ENCODE measurements around the gene MALT1. TPM values are rescaled to one million over a fixed set of nuclear protein-coding genes. Genes with fewer than 3 reads are reported as not detected.
"Not testable (repeated sequence)": the region's sequence is repeated elsewhere in the genome, so short reads cannot be mapped to it uniquely, and the experiment has no call there.

MALT1 gene
- total RNA-seq, 1 experiment from 2014 or later, result 22.6 TPM

DNA sequence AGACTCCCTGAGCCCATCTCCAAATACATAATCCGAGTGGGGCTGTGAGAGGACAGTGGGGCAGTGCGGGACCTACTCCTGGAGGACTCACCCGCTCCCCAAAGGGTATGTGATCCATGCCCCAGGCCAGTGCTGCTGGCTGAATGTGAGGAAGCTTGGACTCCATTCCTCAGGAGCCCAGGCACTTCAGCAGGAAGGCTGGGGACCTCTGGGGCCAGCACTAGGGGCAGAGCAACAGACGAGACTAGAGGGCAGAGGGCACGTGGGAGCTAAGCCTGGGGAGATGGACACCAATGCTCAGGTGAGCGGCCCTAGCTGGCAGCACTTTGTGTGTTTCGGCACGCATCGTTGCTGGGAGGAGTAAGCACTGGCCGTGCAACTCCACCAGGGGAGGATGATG lies 84.9 kb downstream of the MALT1 start:
- Mint-ChIP-seq H3K27me3 (ENCODE audit: insufficient read depth, unreplicated experiment) (no peaks in the 10 kb centered on the region), H3K9me3 (ENCODE audit: unreplicated experiment) (no peaks in the 10 kb centered on the region), H3K4me3 (ENCODE audit: unreplicated experiment) (no peak overlapping the region), H3K27ac (ENCODE audit: unreplicated experiment) (no peak overlapping the region), H3K4me1 (ENCODE audit: low read depth, unreplicated experiment) (no peaks in the 10 kb centered on the region), H3K36me3 (ENCODE audit: insufficient read depth, unreplicated experiment) (no peaks in the 10 kb centered on the region)
- Histone ChIP-seq H3K36me3 (ENCODE audit: control insufficient read depth, insufficient read depth, low read length) (no peaks in the 10 kb centered on the region), H3K9me3 (no peaks in the 10 kb centered on the region), H3K4me1 (no peaks in the 10 kb centered on the region), H3K4me3 (ENCODE audit: low read depth, low read length) (no peak overlapping the region), H3K27me3 (replicated peaks; ENCODE audit: control insufficient read depth, insufficient read depth, low read length) (no peaks in the 10 kb centered on the region)
- intact Hi-C loops (cut with micrococcal nuclease; ENCODE audit: unreplicated experiment), result no loop called here
- ChIA-PET CTCF (interaction anchor here (1.3 kb wide), 1 partner anchor 12 kb away, joined by 3 read pairs; no protein-coding TSS in a partner anchor), POLR2A (no interaction called here)
- no peak for DNase-seq
- TF ChIP-seq, protein P1, sequence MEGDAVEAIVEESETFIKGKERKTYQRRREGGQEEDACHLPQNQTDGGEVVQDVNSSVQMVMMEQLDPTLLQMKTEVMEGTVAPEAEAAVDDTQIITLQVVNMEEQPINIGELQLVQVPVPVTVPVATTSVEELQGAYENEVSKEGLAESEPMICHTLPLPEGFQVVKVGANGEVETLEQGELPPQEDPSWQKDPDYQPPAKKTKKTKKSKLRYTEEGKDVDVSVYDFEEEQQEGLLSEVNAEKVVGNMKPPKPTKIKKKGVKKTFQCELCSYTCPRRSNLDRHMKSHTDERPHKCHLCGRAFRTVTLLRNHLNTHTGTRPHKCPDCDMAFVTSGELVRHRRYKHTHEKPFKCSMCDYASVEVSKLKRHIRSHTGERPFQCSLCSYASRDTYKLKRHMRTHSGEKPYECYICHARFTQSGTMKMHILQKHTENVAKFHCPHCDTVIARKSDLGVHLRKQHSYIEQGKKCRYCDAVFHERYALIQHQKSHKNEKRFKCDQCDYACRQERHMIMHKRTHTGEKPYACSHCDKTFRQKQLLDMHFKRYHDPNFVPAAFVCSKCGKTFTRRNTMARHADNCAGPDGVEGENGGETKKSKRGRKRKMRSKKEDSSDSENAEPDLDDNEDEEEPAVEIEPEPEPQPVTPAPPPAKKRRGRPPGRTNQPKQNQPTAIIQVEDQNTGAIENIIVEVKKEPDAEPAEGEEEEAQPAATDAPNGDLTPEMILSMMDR (IDR thresholded peaks at IDR 0.05; ENCODE audit: insufficient read depth in 1 of 2, low read depth in 1 of 2, low read length in 1 of 2, severe bottlenecking in 1 of 2, unreplicated experiment in 1 of 2), result no peak
- no TSS peak for BruUV-seq (replicated peaks)

- TF ChIP-seq, protein P1 (IDR thresholded peaks at IDR 0.05; ENCODE audit: insufficient read depth in 1 of 2, low read depth in 1 of 2, low read length in 1 of 2, severe bottlenecking in 1 of 2, unreplicated experiment in 1 of 2), result no peak
- ChIA-PET CTCF (no interaction called here), POLR2A (no interaction called here)
- DNase-seq, result no peak
- H3K4me3 ChIP-seq (ENCODE audit: low read depth, low read length), result no peak overlapping the region
- no peaks in the 10 kb centered on the region for H3K4me1 ChIP-seq
- no peaks in the 10 kb centered on the region for H3K27me3 Mint-ChIP-seq (ENCODE audit: insufficient read depth, unreplicated experiment)
- no peaks in the 10 kb centered on the region for H3K4me1 Mint-ChIP-seq (ENCODE audit: low read depth, unreplicated experiment)
- intact Hi-C loops (cut with micrococcal nuclease; ENCODE audit: unreplicated experiment), result no loop called here
- no peaks in the 10 kb centered on the region for H3K27me3 ChIP-seq (replicated peaks; ENCODE audit: control insufficient read depth, insufficient read depth, low read length)
- H3K4me3 Mint-ChIP-seq (ENCODE audit: unreplicated experiment), result no peak overlapping the region
- H3K36me3 Mint-ChIP-seq (ENCODE audit: insufficient read depth, unreplicated experiment), result no peaks in the 10 kb centered on the region
- no peaks in the 10 kb centered on the region for H3K9me3 Mint-ChIP-seq (ENCODE audit: unreplicated experiment)
- no peaks in the 10 kb centered on the region for H3K36me3 ChIP-seq (ENCODE audit: control insufficient read depth, insufficient read depth, low read length)
- H3K27ac Mint-ChIP-seq (ENCODE audit: unreplicated experiment), result no peak overlapping the region
- BruUV-seq (replicated peaks), result no TSS peak
- no peaks in the 10 kb centered on the region for H3K9me3 ChIP-seq
Measured at GRCh38 chr18:58756596-58757240, 85.5 kb downstream of the MALT1 start.

DNA sequence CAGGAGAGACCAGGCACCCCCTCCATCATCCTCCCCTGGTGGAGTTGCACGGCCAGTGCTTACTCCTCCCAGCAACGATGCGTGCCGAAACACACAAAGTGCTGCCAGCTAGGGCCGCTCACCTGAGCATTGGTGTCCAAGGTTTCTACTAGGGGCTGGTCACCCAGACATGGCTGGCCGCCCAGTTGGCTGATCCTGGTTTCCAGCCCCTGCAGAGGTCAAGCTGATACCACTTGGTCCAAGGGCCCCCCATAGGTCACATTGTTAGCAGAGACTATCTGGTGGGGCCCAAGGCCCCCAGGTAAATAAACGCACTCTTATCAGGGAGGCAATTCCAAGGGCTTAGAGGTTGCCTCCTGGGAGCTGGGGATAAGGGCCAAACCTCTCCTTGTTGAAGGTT lies 86.1 kb downstream of the MALT1 start:
- POLR2A ChIA-PET; H3K27me3 ChIP-seq (replicated peaks; ENCODE audit: control insufficient read depth, insufficient read depth, low read length); H3K9me3 Mint-ChIP-seq (ENCODE audit: unreplicated experiment); H3K36me3 ChIP-seq (ENCODE audit: control insufficient read depth, insufficient read depth, low read length); H3K9me3 ChIP-seq; H3K4me1 Mint-ChIP-seq (ENCODE audit: low read depth, unreplicated experiment); H3K27me3 Mint-ChIP-seq (ENCODE audit: insufficient read depth, unreplicated experiment); H3K4me3 Mint-ChIP-seq (ENCODE audit: unreplicated experiment); H3K27ac Mint-ChIP-seq (ENCODE audit: unreplicated experiment); BruUV-seq (replicated peaks); CTCF ChIA-PET; H3K36me3 Mint-ChIP-seq (ENCODE audit: insufficient read depth, unreplicated experiment); DNase-seq; intact Hi-C loops (cut with micrococcal nuclease; ENCODE audit: unreplicated experiment); H3K4me3 ChIP-seq (ENCODE audit: low read depth, low read length); H3K4me1 ChIP-seq: not testable (repeated sequence)

DNA sequence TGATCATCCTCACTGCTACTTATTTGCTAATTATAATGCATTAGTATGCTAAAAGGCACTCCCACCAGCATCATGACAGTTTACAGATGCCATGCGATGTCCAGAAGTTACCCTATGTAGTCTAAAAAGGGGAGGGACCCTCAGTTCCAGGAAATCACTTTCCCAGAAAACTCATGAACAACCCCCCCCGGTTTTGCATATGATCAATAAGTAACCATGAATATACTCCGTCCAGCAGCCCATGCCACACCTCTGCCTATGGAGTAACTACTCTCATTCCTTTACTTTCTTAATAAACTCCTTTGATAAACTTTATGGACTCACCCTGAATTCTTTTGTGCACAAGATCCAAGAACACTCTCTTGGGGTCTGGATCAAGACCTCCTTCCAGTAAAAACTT lies 86.8 kb downstream of the MALT1 start:
- no peaks in the 10 kb centered on the region for H3K4me1 Mint-ChIP-seq (ENCODE audit: low read depth, unreplicated experiment)
- CTCF ChIA-PET, result no interaction called here
- Histone ChIP-seq H3K27me3 (replicated peaks; ENCODE audit: control insufficient read depth, insufficient read depth, low read length) (no peaks in the 10 kb centered on the region), H3K36me3 (ENCODE audit: control insufficient read depth, insufficient read depth, low read length) (no peaks in the 10 kb centered on the region), H3K4me1 (no peaks in the 10 kb centered on the region), H3K4me3 (ENCODE audit: low read depth, low read length) (no peak overlapping the region), H3K9me3 (no peaks in the 10 kb centered on the region)
- no peaks in the 10 kb centered on the region for H3K36me3 Mint-ChIP-seq (ENCODE audit: insufficient read depth, unreplicated experiment)
- no TSS peak for BruUV-seq (replicated peaks)
- H3K27ac Mint-ChIP-seq (ENCODE audit: unreplicated experiment), result peak overlapping the region; percentile 10
- H3K27me3 Mint-ChIP-seq (ENCODE audit: insufficient read depth, unreplicated experiment), result no peaks in the 10 kb centered on the region
- POLR2A ChIA-PET, result no interaction called here
- TF ChIP-seq, protein P1 (IDR thresholded peaks at IDR 0.05; ENCODE audit: insufficient read depth in 1 of 2, low read depth in 1 of 2, low read length in 1 of 2, severe bottlenecking in 1 of 2, unreplicated experiment in 1 of 2), result no peak
- no peak for DNase-seq
- H3K4me3 Mint-ChIP-seq (ENCODE audit: unreplicated experiment), result no peak overlapping the region
- H3K9me3 Mint-ChIP-seq (ENCODE audit: unreplicated experiment), result no peaks in the 10 kb centered on the region
- intact Hi-C loops (cut with micrococcal nuclease; ENCODE audit: unreplicated experiment), result no loop called here

All from Caco-2 (cell line).